SKM-1 (cell line): ENCODE measurements around the gene NAV1.
"Not testable (repeated sequence)": the region's sequence is repeated elsewhere in the genome, so short reads cannot be mapped to it uniquely, and the experiment has no call there.

Source experiments
- DNase-seq: peaks from one replicate; lab custom pipeline; 2025; ENCODE audit not compliant: unreplicated experiment; lab: John Stamatoyannopoulos, UW

Gene NAV1

DNA sequence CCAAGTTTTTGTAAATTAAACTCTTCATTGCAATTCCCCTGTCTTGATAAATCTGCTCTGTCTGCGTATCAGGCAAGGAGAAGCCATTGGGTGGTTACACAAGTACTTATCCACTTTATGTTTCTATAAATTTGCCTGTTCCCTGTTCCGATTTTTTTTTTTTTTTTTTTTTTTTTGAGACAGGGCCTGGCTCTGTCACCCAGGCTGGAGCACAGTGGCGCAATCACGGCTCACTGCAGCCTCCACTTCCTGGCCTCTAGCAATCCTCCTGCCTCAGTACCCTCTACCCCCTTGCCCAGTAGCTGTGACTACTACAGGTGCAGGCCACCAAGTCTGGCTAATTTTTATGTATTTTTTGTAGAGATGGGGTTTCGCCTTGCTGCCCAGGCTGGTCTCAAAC lies 20.9 kb upstream of the NAV1 start:
- DNase-seq = no peak

DNA sequence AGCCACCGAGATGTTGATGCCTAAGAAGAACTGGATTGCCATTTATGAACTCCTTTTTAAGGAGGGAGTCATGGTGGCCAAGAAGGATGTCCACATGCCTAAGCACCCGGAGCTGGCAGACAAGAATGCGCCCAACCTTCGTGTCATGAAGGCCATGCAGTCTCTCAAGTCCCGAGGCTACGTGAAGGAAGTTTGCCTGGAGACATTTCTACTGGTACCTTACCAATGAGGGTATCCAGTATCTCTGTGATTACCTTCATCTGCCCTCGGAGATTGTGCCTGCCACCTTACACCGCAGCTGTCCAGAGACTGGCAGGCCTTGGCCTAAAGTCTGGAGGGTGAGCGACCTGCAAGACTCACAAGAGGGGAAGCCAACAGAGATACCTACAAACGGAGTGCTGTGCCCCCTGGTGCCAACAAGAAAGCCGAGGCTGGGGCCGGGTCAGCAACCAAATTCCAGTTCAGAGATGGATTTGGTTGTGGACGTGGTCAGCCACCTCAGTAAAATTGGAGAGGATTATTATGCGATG lies 18.8 kb upstream of the NAV1 start:
- DNase-seq = not testable (repeated sequence)

DNA sequence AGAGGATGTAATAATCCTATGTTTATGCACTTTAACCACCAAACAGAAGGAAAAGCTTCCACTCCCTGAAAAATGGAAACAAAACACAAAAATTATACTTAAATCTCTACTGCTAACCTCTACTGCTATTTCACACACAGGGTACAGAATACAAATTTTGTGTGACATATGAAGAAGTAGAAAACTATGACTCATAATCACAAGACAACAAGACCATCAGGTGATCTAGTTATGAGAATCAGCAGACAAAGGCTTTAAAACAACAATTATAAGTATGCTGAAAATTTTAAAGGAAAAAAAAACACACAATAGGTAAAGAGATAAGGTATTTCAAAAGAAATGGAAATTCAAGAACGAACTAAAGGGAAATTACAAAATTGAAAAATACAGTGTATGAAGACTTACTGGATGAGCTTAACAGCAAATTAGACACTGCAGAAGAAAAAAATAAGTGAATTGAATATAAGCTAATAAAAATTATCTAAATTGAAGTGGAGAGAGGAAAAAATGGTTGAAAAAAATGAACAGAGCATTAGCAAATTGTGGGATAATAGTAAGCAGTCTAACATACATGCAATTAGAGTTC lies 13.6 kb upstream of the NAV1 start:
- DNase-seq = no peak

DNA sequence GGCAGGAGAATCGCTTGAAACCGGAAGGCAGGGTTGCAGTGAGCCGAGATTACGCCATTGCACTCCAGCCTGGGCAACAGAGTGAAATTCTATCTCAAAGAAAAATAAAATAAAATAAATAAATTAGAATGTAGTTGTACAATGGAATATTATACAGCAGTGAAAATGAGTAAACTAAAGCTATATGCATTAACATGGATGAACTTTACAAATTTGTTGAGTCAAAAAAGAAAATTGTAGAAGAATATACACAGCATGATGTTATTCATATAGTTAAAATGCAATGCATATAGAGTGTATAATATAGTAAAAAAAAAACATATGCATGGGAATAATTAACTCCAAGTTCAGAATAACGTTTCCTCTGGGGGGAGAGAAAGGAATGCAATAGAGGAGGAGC lies 11.0 kb upstream of the NAV1 start:
- no peak for DNase-seq

DNA sequence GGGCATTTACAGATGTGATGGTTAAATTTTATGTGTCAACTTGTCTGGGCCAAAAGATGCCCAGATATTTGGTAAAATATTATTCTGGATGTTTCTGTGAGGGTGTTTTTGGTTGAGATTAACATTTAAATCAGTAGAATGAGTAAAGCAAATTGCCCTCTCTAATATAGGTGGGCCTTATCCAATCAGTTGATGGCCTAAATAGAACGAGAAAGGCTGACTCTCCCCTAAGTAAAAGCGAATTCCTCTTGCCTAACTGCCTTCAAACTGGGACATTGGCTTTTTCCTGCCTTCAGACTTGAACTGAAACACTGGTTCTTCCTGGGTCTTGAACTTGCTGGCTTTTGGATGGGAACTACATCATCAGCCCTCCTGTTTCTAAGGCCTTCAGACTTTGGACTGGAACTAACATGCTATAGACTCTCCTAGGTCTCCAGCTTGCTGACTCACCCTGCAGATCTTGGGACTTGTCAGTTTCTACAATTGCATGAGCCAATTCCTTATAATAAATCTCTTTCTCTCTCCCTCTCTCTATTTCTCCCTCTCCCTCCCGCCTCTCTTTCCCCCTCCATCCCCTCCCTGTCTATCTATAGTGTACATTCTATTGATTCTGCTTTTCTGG lies 10.2 kb upstream of the NAV1 start:
- no peak for DNase-seq

DNA sequence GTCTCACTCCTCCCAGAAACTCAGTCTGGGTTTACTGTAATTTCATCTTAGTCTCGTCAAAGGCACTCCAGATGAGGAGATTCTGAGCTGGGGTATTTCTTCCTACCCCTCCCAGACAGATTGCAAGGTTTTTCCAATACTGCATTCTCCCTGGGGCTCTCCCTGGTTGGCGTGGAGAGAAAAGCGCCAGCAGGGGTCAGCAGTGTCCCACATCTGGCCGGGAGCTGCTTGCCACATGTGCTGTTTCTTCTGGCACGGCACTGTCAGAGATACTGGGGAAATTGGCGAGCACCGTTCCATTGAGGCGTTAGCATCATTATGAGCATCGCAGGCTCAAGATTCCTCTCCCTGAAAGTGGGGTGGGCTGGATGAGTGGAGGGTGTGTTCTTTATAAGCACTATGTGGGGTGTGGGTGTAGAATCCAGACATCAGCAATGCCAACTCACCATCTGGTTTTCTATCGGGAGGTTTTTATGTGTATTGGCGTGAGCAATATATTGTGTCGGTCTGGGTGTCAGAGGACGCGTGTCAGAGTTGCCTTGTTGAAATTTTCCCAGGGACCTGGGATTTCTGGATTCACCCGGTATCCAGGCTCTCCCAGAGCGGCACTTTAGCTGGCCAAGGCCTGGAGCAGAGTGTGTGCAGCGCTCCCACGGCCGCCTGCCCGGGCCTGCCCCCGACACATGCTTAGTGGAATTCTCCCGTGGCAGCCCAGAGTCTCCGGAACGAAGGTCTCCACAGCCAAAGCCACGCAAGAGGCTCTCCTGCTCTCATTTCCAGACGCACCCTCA lies 8.0 kb upstream of the NAV1 start:
- DNase-seq = peak; percentile 64

DNA sequence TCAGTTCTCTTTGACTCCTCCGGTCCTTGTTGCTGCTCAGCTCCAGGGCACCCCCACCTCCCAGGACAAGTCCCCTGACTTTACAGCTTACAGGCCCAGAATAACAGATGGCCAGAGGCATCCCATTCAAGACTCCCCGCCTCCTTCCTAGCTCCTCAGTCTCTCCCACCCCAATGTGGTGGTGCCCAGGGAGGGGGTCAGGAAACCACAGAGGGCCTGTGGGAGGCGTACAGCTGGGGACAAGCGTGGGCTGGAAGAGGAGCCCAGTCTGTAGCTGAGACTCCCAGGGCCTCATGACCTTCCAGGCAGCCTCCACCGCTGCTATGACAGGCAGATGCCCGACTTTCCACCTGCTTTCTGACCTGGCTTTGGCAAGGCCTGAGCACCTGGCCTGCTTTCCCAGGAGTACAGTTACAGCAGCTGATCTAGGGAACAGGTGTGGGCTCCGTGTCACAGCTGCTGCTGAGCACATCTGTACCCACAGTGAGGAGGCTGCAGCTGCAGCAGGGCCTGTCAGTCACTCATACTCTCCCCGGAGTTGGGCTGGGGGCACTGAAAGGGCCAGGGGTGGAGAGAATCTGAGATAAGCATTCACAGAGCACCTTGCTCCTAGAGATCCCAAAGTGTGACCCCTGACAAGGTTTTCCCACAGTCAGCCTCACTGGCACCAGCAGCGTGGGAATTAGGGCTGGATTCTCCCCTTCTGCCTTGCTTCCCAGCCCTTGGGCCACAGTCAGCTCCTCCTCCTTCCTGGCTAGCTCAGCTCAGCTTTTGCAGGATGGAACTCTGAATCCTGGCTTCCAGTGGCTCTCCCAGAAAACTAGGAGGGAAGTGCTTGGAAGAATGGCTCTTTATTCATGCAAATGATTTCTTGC lies 7.1 kb upstream of the NAV1 start:
- no peak for DNase-seq

DNA sequence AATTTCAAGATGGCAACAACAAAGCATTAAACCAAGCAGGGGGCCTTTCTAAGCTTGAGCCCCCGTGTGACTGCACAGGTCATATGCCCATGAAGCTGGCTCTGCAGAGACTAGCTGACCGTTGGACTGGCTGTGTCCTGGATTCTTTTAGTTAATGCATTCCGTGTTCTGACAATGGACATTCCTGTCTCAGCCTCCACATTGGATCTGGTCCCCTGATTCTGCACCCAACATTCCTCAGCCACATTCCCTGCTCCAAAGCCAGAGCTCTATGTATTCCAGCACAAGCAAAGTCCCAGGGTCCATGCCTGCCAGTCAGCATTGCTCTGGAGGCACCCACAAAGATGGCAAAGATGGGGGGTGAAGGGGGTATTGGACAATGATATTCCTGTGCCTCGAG lies 5.1 kb upstream of the NAV1 start:
- DNase-seq = no peak

DNA sequence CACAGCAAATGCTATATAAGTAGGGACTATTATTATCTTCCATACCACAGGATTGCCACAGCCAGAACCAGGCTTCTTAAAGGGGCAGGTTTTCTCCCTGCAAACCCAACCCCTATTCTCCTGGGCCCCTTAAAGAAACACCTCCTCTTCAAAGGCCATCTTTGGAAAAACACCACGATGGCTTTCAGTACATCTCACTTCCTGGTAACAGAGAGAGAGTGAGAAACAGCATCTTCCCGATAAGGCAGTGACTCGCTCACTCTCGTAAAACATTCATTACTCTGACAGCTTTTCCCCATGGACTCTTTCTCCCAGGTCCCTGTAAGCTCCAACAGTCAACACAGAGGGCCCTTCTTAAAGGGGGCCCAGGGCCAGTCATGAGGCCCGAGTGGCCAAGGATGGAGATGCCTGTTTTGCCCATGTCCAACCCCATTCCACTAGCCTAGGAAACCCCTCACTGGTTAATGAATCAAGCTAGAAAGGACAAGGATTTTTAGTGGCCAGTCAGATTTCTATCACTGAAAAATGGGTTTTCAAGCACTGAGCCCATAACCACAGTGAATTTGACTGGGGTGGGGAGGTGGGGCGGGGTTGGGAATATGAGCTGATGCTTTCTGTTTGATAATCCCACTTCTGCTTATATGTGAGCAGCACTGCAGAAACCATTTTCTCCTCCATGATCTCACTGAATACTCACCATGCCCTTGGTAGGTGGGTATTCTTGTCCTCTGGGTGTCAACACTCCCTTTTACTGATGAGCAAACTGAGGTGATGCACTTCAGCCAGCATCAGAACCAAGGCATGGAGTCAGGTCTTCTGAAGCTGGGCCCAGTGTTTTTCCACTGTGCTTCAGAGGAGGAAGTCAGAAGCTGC lies 3.6 kb upstream of the NAV1 start:
- DNase-seq = no peak

DNA sequence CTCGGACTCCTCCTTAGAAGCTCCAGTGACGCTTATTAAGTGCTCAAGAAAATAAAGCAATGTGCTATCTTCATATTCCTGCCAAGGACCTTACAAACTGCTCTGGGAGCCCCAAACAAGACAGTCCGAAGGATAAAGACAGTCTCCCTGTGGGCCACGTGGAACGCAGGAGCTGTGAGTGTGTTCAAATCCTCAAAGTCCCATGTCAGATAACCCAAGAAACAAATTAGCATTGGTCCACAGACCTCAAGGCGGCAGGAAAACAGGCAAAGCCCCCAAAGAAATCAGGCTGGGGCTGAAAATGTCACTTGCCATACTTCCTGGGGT lies 3.0 kb upstream of the NAV1 start:
- DNase-seq = no peak

DNA sequence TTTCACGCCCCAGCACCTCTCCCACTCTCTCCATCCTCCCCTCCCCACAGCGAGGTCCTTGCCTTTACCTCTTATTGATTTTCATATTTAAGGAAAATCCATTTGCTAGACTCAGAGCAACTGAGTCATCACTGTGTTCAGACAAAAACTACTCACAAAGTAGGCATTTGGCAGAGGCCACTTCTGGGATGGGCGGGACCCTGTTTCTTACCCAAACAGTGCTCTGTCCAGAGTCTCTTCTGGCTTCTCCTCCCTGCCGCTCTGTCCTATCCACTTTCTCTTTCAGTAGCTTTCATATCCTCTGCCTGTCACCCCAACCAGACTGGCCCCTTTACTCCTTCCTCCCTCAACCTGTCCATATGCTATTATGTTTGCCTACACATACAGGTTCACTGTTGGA lies 2.4 kb upstream of the NAV1 start:
- no peak for DNase-seq

DNA sequence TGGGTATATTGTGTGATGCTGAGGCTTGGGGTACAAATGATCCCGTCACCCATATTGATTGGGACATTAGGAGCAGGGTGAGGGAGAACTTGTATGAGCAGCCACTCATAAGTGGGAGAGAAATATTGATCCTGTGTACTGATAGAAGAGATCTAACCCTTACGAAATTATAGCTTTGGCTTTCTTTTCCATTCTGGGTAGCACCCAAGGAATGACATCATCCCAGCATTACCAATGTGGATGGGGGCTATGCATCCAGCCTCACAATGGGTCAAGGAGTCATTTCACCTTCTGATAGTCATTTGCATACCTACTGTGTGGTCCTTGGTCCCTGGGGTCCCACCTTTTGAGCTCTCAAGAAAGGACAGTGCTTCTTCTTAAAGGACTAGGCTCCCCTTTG lies 1.9 kb upstream of the NAV1 start:
- DNase-seq = no peak

DNA sequence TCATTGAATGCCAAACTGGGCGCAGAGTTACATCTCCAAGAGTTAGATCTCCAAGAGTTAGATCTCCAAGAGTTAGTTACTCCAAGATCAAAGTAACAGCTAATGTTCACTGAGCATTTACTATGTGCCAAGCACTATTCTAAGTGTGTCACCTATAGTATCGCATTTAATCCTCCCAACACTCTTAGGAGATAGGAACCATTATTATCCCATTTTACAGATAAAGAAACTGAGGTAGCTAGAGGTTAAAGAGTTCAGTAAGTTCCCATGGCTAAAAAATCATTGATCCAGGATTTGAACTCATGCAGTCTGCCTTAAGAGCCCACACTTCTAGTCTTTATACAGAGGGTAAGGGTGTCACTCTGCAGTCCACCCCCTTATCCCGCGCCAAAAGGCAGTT lies 1.5 kb upstream of the NAV1 start:
- no peak for DNase-seq

DNA sequence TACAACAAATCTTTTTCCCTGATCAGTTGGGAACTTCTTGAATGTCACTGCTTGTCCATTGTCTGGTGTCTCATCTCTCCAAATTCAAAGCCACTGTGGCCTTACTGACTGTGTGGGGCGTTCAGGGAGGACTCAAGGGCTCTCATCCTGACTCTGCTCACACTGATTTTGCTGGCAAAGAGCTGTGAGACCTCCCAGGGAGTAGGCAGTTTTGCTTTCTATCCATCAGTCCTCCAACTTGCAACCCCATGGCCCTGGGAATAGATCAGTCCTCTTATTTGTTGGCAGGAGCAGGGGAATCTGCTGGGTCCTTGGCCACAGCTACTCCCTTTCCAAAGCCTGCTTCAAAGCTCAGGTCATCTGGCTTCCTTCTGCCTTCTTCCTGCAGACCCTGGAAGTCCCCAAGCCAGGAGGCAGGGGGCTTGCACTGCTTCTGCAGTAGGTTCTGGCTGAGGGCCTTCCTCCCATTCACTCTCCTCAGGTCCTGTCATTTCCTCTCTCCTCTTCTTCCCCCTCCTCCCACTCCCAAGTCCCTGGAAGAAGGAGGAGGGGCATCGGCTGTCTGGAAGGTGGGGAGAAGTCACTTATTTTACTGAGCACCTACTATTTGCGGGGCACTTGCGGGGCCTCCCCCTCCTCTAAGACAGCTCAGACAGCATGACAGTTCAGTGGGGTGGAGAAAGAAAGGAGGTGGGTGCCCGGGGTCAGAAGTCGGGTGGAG lies 876 bp upstream of the NAV1 start:
- no peak for DNase-seq

DNA sequence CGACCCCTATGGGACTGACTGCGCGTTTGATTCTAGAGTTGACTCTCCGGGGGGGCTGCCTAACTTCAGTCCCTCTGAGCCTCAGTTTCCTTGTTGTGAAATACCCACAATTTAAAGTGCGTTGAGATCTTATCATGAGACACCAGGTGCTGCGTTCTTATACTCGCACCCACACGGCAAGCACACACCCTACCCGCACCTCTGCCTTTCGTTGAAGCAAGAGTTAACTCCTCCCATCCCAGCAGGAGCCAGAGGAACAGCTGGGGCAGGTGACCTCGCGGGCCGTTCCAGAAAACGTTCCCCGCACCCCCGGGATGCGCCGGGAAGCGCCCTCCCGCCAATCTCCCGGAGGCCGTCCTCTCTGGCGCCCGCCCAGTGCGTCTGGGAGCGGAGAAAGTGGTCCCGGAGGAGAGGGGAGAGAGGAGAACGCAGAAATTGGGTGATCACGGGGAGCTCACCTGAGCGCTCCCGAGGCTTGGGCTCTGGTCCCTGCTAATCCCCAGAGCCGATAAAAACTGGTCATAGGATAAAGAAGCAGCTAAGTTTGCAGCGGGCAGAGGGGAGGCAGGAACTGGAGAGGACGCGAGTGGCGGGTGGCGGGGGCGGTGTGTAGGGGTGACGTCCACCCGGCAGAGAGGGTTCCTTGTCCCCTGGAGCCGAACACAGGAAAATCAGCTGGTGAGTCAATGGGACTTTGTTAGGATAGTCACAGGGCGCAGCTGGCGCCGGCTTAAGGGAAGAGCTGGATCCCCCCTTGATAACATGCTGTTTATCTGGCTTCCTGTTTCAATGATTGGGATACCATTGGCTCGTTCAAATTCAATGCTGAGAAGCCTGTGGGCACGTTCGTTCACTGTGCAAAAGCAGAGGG lies 869 bp downstream of the NAV1 start:
- DNase-seq = no peak

DNA sequence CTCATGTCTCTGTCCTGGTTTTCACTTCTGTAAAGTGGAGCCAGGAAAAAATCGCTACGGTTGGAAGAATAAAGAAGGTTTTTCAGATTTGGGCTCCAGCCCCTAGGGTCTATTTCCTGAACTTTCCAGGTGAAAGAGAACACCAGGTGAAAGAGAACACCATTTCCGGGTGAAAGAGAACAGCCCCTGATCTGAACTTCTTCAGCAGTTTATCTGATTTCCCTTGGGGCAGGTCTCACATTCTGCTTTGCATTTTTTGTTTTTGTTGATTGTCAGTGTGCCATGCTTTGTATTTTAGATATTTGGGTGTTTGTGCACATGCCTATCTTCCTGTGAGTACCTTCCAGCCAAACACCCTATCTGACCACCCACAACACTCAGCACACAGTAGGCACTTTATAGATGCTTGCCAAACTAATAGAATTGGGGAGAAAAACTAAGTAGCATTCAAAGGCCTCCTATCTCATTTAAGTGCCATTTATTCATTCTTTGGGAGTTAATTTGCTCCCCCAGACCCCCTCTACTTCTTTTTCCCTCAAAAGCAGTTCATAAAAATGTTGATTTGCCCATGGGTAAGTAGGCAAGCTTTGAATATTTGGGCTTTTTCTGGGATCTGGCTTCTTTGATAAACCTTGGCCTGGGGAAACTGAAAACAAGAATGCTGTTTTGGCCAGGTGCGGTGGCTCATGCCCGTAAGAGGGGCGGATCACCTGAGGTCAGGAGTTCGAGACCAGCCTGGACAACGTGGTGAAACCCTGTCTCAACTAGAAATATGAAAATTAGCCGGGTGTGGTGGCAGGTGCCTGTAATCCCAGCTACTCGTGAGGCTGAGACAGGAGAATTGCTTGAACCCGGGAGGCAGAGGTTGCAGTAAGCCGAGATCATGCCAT lies 2.2 kb downstream of the NAV1 start:
- DNase-seq = no peak

DNA sequence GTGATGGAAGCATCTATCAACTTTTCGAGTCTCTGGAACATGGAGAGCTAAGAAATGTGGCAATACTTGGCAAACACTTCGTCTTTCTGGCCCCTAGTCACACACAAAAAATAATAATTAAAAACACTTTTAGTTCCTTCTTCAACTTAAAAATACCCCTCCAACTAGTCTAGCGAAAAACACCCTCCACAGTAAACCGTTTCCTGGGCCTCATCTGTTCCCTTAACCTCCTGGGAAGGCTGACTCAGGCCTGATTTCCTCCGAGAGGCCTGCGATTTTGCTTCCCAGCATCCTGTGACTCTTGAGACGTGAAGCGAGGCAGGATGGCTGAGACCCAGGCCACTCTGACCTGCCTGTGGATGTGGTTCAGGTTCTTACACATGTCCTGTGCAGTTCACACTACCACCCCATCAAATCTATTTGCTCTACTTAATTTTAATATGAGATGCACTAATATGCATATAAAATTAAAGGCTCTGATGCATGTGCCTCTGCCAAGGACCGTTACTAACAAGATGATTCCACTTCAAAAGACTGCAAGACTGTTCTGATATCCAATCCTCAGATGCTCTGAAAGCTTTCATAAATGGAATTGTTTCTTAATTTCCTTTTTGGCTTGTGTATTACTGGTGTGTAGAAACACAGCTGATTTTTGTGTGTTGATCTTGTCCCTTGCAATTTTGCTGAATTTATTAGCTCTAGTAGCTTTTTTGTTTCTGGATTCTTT lies 3.5 kb downstream of the NAV1 start:
- DNase-seq = no peak
